ENCODE results near the gene ENPP5. TPM values are rescaled to one million over a fixed set of nuclear protein-coding genes. Genes with fewer than 3 reads are reported as not detected.

Gene ENPP5
- total RNA-seq, 2 donors from 2014 or later, result 0.16 to 0.43 TPM

- peaks cover 15% of the 10 kb centered on the region for H3K4me1 Mint-ChIP-seq (ENCODE audit: low read depth)
- DNase-seq (no peak), ATAC-seq (replicated peaks in 1 of 2) (no peak)
- peak overlapping the region; percentile 55 for H3K27ac Mint-ChIP-seq
- H3K4me3 Mint-ChIP-seq, result no peak overlapping the region
- H3K9me3 Mint-ChIP-seq, result no peaks in the 10 kb centered on the region
- H3K27me3 Mint-ChIP-seq (ENCODE audit: low read depth), result no peaks in the 10 kb centered on the region
- peaks cover 7 to 18% of the 10 kb centered on the region in 2 donors for H3K36me3 Mint-ChIP-seq (ENCODE audit: insufficient read depth in 2 of 2)
Observed at GRCh38 chr6:46118836-46119235, 51.9 kb downstream of the ENPP5 start.

DNA sequence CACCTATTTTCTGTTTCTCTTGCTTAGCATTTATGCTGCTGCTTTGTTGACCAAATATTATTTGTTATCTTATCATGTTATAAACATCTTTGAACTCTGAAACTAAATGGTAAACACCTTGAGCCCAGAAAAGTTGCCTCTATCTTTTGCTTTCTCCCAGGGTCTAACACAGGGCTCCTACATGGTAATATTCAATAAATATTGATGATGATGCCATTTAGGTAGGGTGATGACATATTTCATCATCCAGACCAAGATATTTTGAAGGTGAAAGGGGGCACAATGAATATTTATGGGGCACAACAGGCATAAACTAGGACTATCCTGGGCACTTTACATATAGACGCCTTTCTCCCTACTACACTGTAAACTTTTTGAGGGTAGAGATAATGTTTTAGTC lies 52.6 kb downstream of the ENPP5 start:
- no peaks in the 10 kb centered on the region for H3K27me3 Mint-ChIP-seq (ENCODE audit: low read depth)
- H3K9me3 Mint-ChIP-seq, result no peaks in the 10 kb centered on the region
- peaks cover 7 to 18% of the 10 kb centered on the region in 2 donors for H3K36me3 Mint-ChIP-seq (ENCODE audit: insufficient read depth in 2 of 2)
- peaks cover 15% of the 10 kb centered on the region for H3K4me1 Mint-ChIP-seq (ENCODE audit: low read depth)
- DNase-seq (no peak), ATAC-seq (replicated peaks in 1 of 2) (no peak)
- H3K27ac Mint-ChIP-seq, result peak overlapping the region; percentile 55
- no peak overlapping the region for H3K4me3 Mint-ChIP-seq

DNA sequence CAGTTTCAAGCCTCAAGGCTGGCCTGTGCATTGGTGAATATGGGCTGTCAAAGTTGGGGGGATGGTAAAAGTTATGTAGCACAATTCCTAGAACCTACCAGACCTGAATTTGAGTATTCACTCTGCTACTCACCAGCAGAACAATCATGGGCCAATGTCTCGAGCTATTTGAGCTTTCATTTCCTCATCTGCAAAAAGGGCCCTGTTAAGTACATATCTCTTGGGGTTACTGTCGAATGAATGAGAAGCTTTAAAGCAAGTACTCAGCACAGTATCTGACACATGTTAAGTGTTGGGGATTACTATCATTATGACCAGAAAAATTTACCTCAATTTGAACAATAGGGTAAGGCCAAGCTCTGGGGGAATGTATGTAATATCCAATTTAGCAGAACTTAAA lies 54.5 kb downstream of the ENPP5 start:
- ATAC-seq (replicated peaks in 1 of 2) (no peak), DNase-seq (no peak)
- Mint-ChIP-seq H3K4me3 (no peak overlapping the region), H3K27ac (no peak overlapping the region), H3K27me3 (ENCODE audit: low read depth) (no peaks in the 10 kb centered on the region), H3K9me3 (peaks cover 0 to 9% of the 10 kb centered on the region in 2 donors), H3K4me1 (ENCODE audit: low read depth) (peaks cover 15% of the 10 kb centered on the region), H3K36me3 (ENCODE audit: insufficient read depth in 2 of 2) (peaks cover 2 to 17% of the 10 kb centered on the region in 2 donors)

GRCh38 chr6:46115634-46116033 lies 55.1 kb downstream of the ENPP5 start:
- Mint-ChIP-seq H3K9me3 (peaks cover 0 to 9% of the 10 kb centered on the region in 2 donors), H3K27ac (no peak overlapping the region), H3K27me3 (ENCODE audit: low read depth) (no peaks in the 10 kb centered on the region), H3K4me1 (ENCODE audit: low read depth) (peaks cover 15% of the 10 kb centered on the region), H3K36me3 (ENCODE audit: insufficient read depth in 2 of 2) (peaks cover 2 to 16% of the 10 kb centered on the region in 2 donors), H3K4me3 (no peak overlapping the region)
- ATAC-seq (replicated peaks in 1 of 2), result no peak
- no peak for DNase-seq

GRCh38 chr6:46113370-46113769 lies 57.4 kb downstream of the ENPP5 start:
- Mint-ChIP-seq H3K4me1 (ENCODE audit: low read depth) (peaks cover 5% of the 10 kb centered on the region), H3K27me3 (ENCODE audit: low read depth) (no peaks in the 10 kb centered on the region), H3K27ac (no peak overlapping the region), H3K9me3 (peaks cover 0 to 9% of the 10 kb centered on the region in 2 donors), H3K4me3 (no peak overlapping the region), H3K36me3 (ENCODE audit: insufficient read depth in 2 of 2) (peaks cover 4 to 10% of the 10 kb centered on the region in 2 donors)
- DNase-seq (no peak), ATAC-seq (replicated peaks in 1 of 2) (no peak)

Other genes starting within 250 kb of the ENPP5 start
- gene CLIC5, start 155.1 kb downstream of the ENPP5 start, total RNA-seq, result 1 to 10 TPM; 3.3 to 6.6 TPM
- gene ENPP4, start 41.0 kb downstream of the ENPP5 start, total RNA-seq, result 1 to 10 TPM; 5.8 to 6.9 TPM